NB4 (cell line): ENCODE measurements around the gene TTC21B.

ENCODE experiments used
- POLR2A ChIP-seq: IDR thresholded peaks from 2 replicates; pipeline ENCODE4 v1.6.1; 2011; ENCODE audit warnings: mild to moderate bottlenecking; ENCODE audit not compliant: insufficient read length; ENCODE audit errors: extremely low read depth
- TF ChIP-seq, protein P1 (sequence below): IDR thresholded peaks from one replicate; pipeline ENCODE4 v1.5.1; 2012; ENCODE audit warnings: low read depth, low read length

DNA sequence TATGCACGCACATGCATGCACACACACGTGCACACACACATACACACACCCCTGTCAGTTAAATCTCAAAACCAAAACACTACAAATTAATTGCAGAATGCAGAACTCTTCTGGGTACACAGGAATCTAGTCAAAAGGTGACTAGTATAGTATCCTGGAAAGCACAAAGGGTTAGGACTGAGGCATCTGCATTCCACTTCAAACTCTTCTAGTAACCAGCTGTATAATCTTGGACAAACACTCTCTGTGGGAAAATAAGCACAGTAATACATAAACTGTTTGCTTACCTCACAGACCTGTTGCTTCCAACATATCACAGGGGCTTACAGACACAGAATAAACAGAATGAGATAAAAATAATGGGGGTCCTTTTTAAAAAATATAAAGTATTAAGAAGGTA, 49.1 kb downstream of the TTC21B start:
- TF ChIP-seq, protein P1, sequence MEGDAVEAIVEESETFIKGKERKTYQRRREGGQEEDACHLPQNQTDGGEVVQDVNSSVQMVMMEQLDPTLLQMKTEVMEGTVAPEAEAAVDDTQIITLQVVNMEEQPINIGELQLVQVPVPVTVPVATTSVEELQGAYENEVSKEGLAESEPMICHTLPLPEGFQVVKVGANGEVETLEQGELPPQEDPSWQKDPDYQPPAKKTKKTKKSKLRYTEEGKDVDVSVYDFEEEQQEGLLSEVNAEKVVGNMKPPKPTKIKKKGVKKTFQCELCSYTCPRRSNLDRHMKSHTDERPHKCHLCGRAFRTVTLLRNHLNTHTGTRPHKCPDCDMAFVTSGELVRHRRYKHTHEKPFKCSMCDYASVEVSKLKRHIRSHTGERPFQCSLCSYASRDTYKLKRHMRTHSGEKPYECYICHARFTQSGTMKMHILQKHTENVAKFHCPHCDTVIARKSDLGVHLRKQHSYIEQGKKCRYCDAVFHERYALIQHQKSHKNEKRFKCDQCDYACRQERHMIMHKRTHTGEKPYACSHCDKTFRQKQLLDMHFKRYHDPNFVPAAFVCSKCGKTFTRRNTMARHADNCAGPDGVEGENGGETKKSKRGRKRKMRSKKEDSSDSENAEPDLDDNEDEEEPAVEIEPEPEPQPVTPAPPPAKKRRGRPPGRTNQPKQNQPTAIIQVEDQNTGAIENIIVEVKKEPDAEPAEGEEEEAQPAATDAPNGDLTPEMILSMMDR = no peak
- TF ChIP-seq POLR2A = no peak
